ENCODE measurements around the gene PPP1R3F. TPM values are rescaled to one million over a fixed set of nuclear protein-coding genes. Genes with fewer than 3 reads are reported as not detected.

The PPP1R3F gene
- total RNA-seq, 2 donors from 2014 or later: 12.6 to 14.8 TPM

DNA sequence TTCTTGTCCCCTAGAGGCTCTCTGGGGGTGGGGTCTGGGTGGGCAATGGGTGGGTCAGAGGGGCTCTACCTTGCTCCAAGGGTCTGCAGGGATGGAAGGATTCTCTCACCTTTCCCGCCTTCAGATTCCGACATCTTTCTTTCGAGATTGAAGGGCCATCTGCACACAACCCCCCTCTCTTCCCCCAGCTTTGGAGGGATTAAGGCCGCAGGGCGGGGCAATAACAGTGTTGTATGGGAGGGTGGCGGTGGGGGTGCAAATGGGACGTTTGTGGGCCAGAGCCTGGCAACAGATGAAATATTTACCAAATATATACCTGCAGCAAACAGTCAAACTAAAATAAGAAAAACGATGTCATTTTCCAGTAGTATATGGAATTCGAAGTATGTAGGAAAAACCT is 36.4 kb upstream of the PPP1R3F start, which contains the start of gene CACNA1F:
CACNA1F (minus strand) TSS at position 165 of the 400 bp plus-strand sequence; CDS start at position 134, 31 bp downstream.
- Histone ChIP-seq H3K27me3 (replicated peaks; ENCODE audit: insufficient read depth) (no peaks in the 10 kb centered on the region), H3K36me3 (no peaks in the 10 kb centered on the region), H3K27ac (no peak within 1 kb of the TSS), H3K4me1 (ENCODE audit: control insufficient read depth in 1 of 2, low read depth in 2 of 2) (no peaks in the 10 kb centered on the region), H3K4me3 (no peak within 1 kb of the TSS), H3K9me3 (no peaks in the 10 kb centered on the region)
- DNase-seq (ENCODE audit: low spot score): no peak
- no peak for ATAC-seq (ENCODE audit: insufficient number of reproducible peaks, low FRiP score, low read depth)
- TF ChIP-seq, protein P1, sequence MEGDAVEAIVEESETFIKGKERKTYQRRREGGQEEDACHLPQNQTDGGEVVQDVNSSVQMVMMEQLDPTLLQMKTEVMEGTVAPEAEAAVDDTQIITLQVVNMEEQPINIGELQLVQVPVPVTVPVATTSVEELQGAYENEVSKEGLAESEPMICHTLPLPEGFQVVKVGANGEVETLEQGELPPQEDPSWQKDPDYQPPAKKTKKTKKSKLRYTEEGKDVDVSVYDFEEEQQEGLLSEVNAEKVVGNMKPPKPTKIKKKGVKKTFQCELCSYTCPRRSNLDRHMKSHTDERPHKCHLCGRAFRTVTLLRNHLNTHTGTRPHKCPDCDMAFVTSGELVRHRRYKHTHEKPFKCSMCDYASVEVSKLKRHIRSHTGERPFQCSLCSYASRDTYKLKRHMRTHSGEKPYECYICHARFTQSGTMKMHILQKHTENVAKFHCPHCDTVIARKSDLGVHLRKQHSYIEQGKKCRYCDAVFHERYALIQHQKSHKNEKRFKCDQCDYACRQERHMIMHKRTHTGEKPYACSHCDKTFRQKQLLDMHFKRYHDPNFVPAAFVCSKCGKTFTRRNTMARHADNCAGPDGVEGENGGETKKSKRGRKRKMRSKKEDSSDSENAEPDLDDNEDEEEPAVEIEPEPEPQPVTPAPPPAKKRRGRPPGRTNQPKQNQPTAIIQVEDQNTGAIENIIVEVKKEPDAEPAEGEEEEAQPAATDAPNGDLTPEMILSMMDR (IDR thresholded peaks at IDR 0.05): no peak

DNA sequence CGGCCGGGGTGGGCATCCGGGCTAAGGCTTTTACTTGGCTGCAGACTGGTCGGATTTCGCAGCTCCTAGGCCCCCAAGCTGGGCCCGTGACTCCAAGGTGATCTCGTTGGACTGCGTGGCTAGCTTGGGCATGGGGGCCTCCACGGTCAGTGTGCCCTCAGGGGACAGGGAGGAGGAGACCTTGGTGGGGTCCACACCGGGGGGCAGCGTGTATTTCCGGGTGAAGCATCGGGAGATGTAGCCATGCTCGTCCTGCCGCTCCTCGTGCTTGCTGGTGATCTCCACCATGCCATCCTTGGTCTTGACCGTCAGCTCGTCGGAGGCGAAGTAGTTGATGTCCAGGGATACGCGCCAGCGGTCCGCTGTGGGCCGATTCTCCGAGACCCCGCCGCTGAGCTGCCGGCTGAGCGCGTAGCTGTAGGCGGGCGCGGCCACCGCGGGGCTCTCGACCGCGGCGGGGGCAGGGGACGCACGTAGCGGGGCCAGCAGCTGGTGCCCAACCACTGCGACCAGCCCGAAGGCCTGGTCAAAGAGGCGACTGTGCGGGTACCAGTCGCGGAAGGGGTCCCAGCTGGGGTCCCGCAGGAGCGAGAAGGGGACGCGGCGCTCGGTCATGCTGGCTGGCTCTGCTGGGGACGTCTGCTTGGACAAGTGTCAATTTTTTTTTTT is 35.6 kb upstream of the PPP1R3F start:
- Histone ChIP-seq H3K27ac (no peak overlapping the region), H3K36me3 (no peaks in the 10 kb centered on the region), H3K4me1 (ENCODE audit: control insufficient read depth in 1 of 2, low read depth in 2 of 2) (no peaks in the 10 kb centered on the region), H3K27me3 (replicated peaks; ENCODE audit: insufficient read depth) (no peaks in the 10 kb centered on the region), H3K4me3 (no peak overlapping the region), H3K9me3 (no peaks in the 10 kb centered on the region)
- no peak for DNase-seq (ENCODE audit: low spot score)
- ATAC-seq (ENCODE audit: insufficient number of reproducible peaks, low FRiP score, low read depth): no peak
- TF ChIP-seq, protein P1 (IDR thresholded peaks at IDR 0.05): no peak

DNA sequence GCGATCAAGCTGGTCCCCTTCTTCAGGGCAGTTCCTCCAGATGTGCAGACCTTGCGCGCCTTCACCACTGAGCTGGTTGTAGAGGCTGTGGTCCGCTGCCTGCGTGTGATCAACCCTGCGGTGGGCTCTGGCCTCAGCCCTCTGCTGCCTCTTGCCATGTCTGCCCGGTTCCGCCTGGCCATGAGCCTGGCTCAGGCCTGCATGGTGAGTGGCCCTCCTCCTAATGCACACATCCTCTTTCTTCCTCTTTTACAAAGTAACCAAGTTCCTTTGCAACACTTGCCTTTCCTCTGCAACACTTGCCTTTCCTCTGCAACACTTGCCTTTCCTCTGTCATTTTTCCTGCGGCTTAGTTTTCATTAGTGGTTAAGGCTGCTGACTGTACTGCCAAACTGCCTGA is 32.5 kb upstream of the PPP1R3F start:
- Histone ChIP-seq H3K4me3 (no peak overlapping the region), H3K27me3 (replicated peaks; ENCODE audit: insufficient read depth) (no peaks in the 10 kb centered on the region), H3K4me1 (ENCODE audit: control insufficient read depth in 1 of 2, low read depth in 2 of 2) (no peaks in the 10 kb centered on the region), H3K9me3 (no peaks in the 10 kb centered on the region), H3K27ac (no peak overlapping the region), H3K36me3 (no peaks in the 10 kb centered on the region)
- DNase-seq (ENCODE audit: low spot score): no peak
- ATAC-seq (ENCODE audit: insufficient number of reproducible peaks, low FRiP score, low read depth): no peak
- TF ChIP-seq, protein P1 (IDR thresholded peaks at IDR 0.05): no peak

DNA sequence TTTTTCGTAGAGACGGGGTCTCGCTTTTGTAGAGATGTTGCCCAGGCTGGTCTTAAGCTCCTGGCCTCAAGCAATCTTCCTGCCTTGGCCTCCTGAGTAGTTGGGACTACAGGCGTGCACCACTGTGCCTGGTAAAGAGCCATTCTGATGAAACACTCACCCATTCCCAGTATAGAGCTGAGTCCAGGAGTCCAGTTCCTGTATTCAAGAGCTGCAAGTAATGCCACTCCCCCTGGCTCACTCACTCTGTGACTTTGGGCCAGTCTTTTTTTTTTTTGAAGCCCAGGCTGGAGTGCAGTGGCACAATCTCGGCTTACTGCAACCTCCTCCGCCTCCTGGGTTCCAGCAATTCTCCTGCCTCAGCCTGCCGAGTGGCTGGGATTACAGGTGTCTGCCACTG is 30.9 kb upstream of the PPP1R3F start:
- no peak for DNase-seq (ENCODE audit: low spot score)
- TF ChIP-seq, protein P1 (IDR thresholded peaks at IDR 0.05): no peak

DNA sequence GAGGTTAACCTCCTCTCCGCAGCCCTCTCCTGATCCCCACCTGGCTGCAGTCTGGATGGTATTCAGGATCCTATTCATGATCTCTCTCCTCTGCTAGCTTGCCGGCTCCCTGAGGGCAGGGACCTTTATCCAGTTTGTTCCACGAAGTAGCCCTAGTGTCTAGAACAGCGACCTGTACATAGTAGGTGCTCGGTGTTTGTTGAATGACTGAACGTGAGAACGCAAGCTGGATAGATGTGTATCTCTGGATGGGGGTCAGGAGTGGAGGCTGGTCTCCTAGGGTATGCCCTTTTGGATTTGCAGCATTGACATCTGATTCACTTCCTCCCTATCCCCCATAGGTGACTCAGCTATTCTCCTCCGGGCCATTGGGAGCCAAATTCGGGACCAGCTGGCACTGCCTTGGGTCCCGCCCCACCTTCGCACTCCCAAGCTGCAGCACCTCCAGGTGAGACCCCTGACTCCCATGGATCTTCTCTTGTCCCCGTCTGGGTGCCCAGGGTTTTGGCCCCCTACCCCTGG is 27.0 kb upstream of the PPP1R3F start:
- Histone ChIP-seq H3K4me3 (no peak overlapping the region), H3K27me3 (replicated peaks; ENCODE audit: insufficient read depth) (no peaks in the 10 kb centered on the region), H3K4me1 (ENCODE audit: control insufficient read depth in 1 of 2, low read depth in 2 of 2) (no peaks in the 10 kb centered on the region), H3K36me3 (peaks cover 7% of the 10 kb centered on the region), H3K27ac (no peak overlapping the region), H3K9me3 (no peaks in the 10 kb centered on the region)
- TF ChIP-seq, protein P1 (IDR thresholded peaks at IDR 0.05): no peak
- DNase-seq (ENCODE audit: low spot score) (no peak), ATAC-seq (ENCODE audit: insufficient number of reproducible peaks, low FRiP score, low read depth) (no peak)

More for the DNA sequence above, 30.9 kb upstream of the PPP1R3F start:
- no peaks in the 10 kb centered on the region for H3K9me3 ChIP-seq
- no peak overlapping the region for H3K27ac ChIP-seq
- H3K4me3 ChIP-seq: no peak overlapping the region
- no peaks in the 10 kb centered on the region for H3K4me1 ChIP-seq (ENCODE audit: control insufficient read depth in 1 of 2, low read depth in 2 of 2)
- peaks cover 7% of the 10 kb centered on the region for H3K36me3 ChIP-seq
- no peak for ATAC-seq (ENCODE audit: insufficient number of reproducible peaks, low FRiP score, low read depth)
- no peaks in the 10 kb centered on the region for H3K27me3 ChIP-seq (replicated peaks; ENCODE audit: insufficient read depth)

All from thoracic aorta (tissue), 2 donors.